HG03064 (cell line): ENCODE measurements around the gene ADAMTS12.
"Not testable (repeated sequence)": the region's sequence is repeated elsewhere in the genome, so short reads cannot be mapped to it uniquely, and the experiment has no call there.

Source experiments
- ATAC-seq: cut with Tn5 transposase; IDR thresholded peaks from one replicate; pipeline ENCODE4 v1.9.1; 2021; ENCODE audit warnings: low read depth; ENCODE audit not compliant: unreplicated experiment

Gene ADAMTS12

GRCh38 chr5:33905381-33905780 lies 13.6 kb upstream of the ADAMTS12 start:
- no peak for ATAC-seq

- ATAC-seq, result no peak
These were observed 11.3 kb upstream of the ADAMTS12 start for GRCh38 chr5:33903118-33903517.

- no peak for ATAC-seq
These were observed 9.4 kb upstream of the ADAMTS12 start for GRCh38 chr5:33901156-33901555.

- no peak for ATAC-seq
These were observed 2.8 kb upstream of the ADAMTS12 start for GRCh38 chr5:33894566-33894965.

- ATAC-seq, result no peak
These were observed 889 bp upstream of the ADAMTS12 start for GRCh38 chr5:33892620-33893137.

GRCh38 chr5:33891446-33891787 lies 373 bp downstream of the ADAMTS12 start:
- ATAC-seq, result no peak

GRCh38 chr5:33890131-33891032 lies 1.4 kb downstream of the ADAMTS12 start:
- no peak for ATAC-seq

- ATAC-seq, result no peak
These were observed 3.2 kb downstream of the ADAMTS12 start for GRCh38 chr5:33888587-33888986.

GRCh38 chr5:33887268-33887667 lies 4.5 kb downstream of the ADAMTS12 start:
- ATAC-seq, result no peak

- no peak for ATAC-seq
These were observed 5.5 kb downstream of the ADAMTS12 start for GRCh38 chr5:33886283-33886682.

- no peak for ATAC-seq
These were observed 6.1 kb downstream of the ADAMTS12 start for GRCh38 chr5:33885679-33886078.

GRCh38 chr5:33883482-33883881 lies 8.3 kb downstream of the ADAMTS12 start:
- no peak for ATAC-seq

- no peak for ATAC-seq
These were observed 11.5 kb downstream of the ADAMTS12 start for GRCh38 chr5:33880319-33880718.

GRCh38 chr5:33877449-33877848 lies 14.3 kb downstream of the ADAMTS12 start:
- no peak for ATAC-seq

- no peak for ATAC-seq
These were observed 24.5 kb downstream of the ADAMTS12 start for GRCh38 chr5:33867241-33867640.

- not testable (repeated sequence) for ATAC-seq
These were observed 32.6 kb downstream of the ADAMTS12 start for GRCh38 chr5:33859177-33859576.

GRCh38 chr5:33857037-33857436 lies 34.8 kb downstream of the ADAMTS12 start:
- ATAC-seq, result no peak

- no peak for ATAC-seq
These were observed 36.4 kb downstream of the ADAMTS12 start for GRCh38 chr5:33855396-33855795.

- ATAC-seq, result no peak
These were observed 37.0 kb downstream of the ADAMTS12 start for GRCh38 chr5:33854733-33855151.

- no peak for ATAC-seq
These were observed 39.0 kb downstream of the ADAMTS12 start for GRCh38 chr5:33852837-33853236.

- no peak for ATAC-seq
These were observed 39.5 kb downstream of the ADAMTS12 start for GRCh38 chr5:33852319-33852718.

GRCh38 chr5:33850100-33850594 lies 41.6 kb downstream of the ADAMTS12 start:
- ATAC-seq, result peak; percentile 96
